Measurements from ENCODE around the gene DEGS2.

Gene DEGS2

GRCh38 chr14:100147691-100148464 lies 11.6 kb downstream of the DEGS2 start:
- no peak for DNase-seq

GRCh38 chr14:100147181-100147631 lies 12.2 kb downstream of the DEGS2 start:
- no peak for DNase-seq

GRCh38 chr14:100146531-100147091 lies 12.8 kb downstream of the DEGS2 start:
- DNase-seq: no peak

- DNase-seq: no peak
Observed at GRCh38 chr14:100145682-100146464, 13.6 kb downstream of the DEGS2 start.

GRCh38 chr14:100144996-100145646 lies 14.3 kb downstream of the DEGS2 start:
- no peak for DNase-seq

GRCh38 chr14:100144645-100144995 lies 14.8 kb downstream of the DEGS2 start:
- DNase-seq: no peak

GRCh38 chr14:100143934-100144333 lies 15.5 kb downstream of the DEGS2 start:
- DNase-seq: no peak

- DNase-seq: no peak
Observed at GRCh38 chr14:100143523-100143922, 15.9 kb downstream of the DEGS2 start.

GRCh38 chr14:100142073-100143040 lies 17.1 kb downstream of the DEGS2 start:
- no peak for DNase-seq

- DNase-seq: no peak
Observed at GRCh38 chr14:100141098-100141497, 18.3 kb downstream of the DEGS2 start.

- peak; percentile 31 for DNase-seq
Observed at GRCh38 chr14:100140452-100141078, 18.9 kb downstream of the DEGS2 start.

- no peak for DNase-seq
Observed at GRCh38 chr14:100138955-100139354, 20.5 kb downstream of the DEGS2 start.

GRCh38 chr14:100138082-100138787 lies 21.2 kb downstream of the DEGS2 start:
- DNase-seq: no peak

GRCh38 chr14:100137173-100137572 lies 22.3 kb downstream of the DEGS2 start:
- DNase-seq: no peak

GRCh38 chr14:100135784-100136183 lies 23.7 kb downstream of the DEGS2 start:
- DNase-seq: no peak

- no peak for DNase-seq
Observed at GRCh38 chr14:100135073-100135472, 24.4 kb downstream of the DEGS2 start.

- DNase-seq: no peak
Observed at GRCh38 chr14:100134586-100134985, 24.9 kb downstream of the DEGS2 start.

GRCh38 chr14:100132903-100133510 lies 26.4 kb downstream of the DEGS2 start:
- DNase-seq: peak; percentile 53

- peak; percentile 67 for DNase-seq
Observed at GRCh38 chr14:100132161-100132902, 27.1 kb downstream of the DEGS2 start.

- no peak for DNase-seq
Observed at GRCh38 chr14:100131181-100131580, 28.3 kb downstream of the DEGS2 start.

Data from fibroblast of skin of right quadriceps (primary cell).